GM18505 (cell line): ENCODE data around the gene GMEB2.
"Not testable (repeated sequence)": the region's sequence is repeated elsewhere in the genome, so short reads cannot be mapped to it uniquely, and the experiment has no call there.

Experiments
- ATAC-seq: cut with Tn5 transposase; IDR thresholded peaks from one replicate; pipeline ENCODE4 v1.9.1; 2021; ENCODE audit not compliant: unreplicated experiment
- POLR2A ChIP-seq: IDR thresholded peaks from 4 replicates; pipeline ENCODE4 v1.6.1; 2011; ENCODE audit warnings: borderline replicate concordance; ENCODE audit not compliant: insufficient read depth, insufficient read length; ENCODE audit errors: extremely low read depth

The GMEB2 gene

GRCh38 chr20:63622096-63622495 is 4.8 kb downstream of the GMEB2 start:
- TF ChIP-seq POLR2A, result no peak
- ATAC-seq, result no peak

GRCh38 chr20:63620991-63621390 is 5.9 kb downstream of the GMEB2 start:
- no peak for ATAC-seq
- no peak for TF ChIP-seq POLR2A

- ATAC-seq, result no peak
- no peak for TF ChIP-seq POLR2A
Measured at GRCh38 chr20:63619505-63619904, 7.4 kb downstream of the GMEB2 start.

- TF ChIP-seq POLR2A, result no peak
- no peak for ATAC-seq
Measured at GRCh38 chr20:63619086-63619485, 7.8 kb downstream of the GMEB2 start.

GRCh38 chr20:63618291-63618980 is 8.5 kb downstream of the GMEB2 start:
- ATAC-seq, result no peak
- no peak for TF ChIP-seq POLR2A

- TF ChIP-seq POLR2A, result no peak
- ATAC-seq, result no peak
Measured at GRCh38 chr20:63617876-63618265, 9.0 kb downstream of the GMEB2 start.

- no peak for TF ChIP-seq POLR2A
- no peak for ATAC-seq
Measured at GRCh38 chr20:63617092-63617875, 9.6 kb downstream of the GMEB2 start.

GRCh38 chr20:63613863-63614594 is 12.9 kb downstream of the GMEB2 start:
- ATAC-seq, result not testable (repeated sequence)

GRCh38 chr20:63612276-63612931 is 14.5 kb downstream of the GMEB2 start:
- ATAC-seq, result no peak
- TF ChIP-seq POLR2A, result no peak

- no peak for ATAC-seq
- TF ChIP-seq POLR2A, result no peak
Measured at GRCh38 chr20:63611646-63612045, 15.3 kb downstream of the GMEB2 start.

- ATAC-seq, result no peak
- no peak for TF ChIP-seq POLR2A
Measured at GRCh38 chr20:63610581-63611435, 16.1 kb downstream of the GMEB2 start.

- ATAC-seq, result no peak
Measured at GRCh38 chr20:63606686-63607085, 20.2 kb downstream of the GMEB2 start.

More at GRCh38 chr20:63606686-63607085, 20.2 kb downstream of the GMEB2 start:
- no peak for TF ChIP-seq POLR2A
